Measurements from ENCODE around the gene ABCF3.

GRCh38 chr3:184234671-184235380, 48.8 kb downstream of the ABCF3 start:
- no peak for TF ChIP-seq CTCF (conservative IDR thresholded peaks at IDR 0.05)
- TF ChIP-seq ZFX (IDR thresholded peaks at IDR 0.05): no peak

Data from C4-2B (cell line).